GM18951 (cell line): Measurements from ENCODE around the gene ELOF1.
"Not testable (repeated sequence)": the region's sequence is repeated elsewhere in the genome, so short reads cannot be mapped to it uniquely, and the experiment has no call there.

ENCODE experiments used
- POLR2A ChIP-seq: IDR thresholded peaks from 4 replicates; pipeline ENCODE4 v1.6.1; 2011; ENCODE audit warnings: mild to moderate bottlenecking; ENCODE audit not compliant: insufficient read length, insufficient read depth; ENCODE audit errors: extremely low read depth
- in situ Hi-C: fragments of 300-500 bp; cut with MboI; formaldehyde crosslinking; loops from one replicate; pipeline ENCODE4 v1.12.0; 2022; ENCODE audit warnings: low sequenced_read_pairs, mixed read lengths, inconsistent platforms; ENCODE audit not compliant: unreplicated experiment

Gene ELOF1

DNA sequence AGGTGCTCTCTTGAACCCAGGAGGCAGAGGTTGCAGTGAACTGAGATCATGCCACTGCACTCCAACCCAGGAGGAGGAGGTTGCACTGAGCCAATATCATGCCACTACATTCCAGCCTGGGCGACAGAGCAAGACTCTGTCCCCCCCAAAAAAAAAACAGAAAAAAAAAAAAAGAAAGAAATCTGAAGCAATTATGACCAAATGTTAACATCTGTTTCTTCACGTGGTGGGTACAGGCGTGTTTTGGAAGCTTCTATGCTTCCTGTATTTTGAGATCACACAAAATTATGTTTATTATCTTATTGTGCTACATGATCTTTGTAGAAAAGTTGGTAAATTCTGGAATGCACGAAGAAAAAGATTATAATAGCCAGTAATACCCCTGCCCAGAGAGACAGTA is 21.1 kb upstream of the ELOF1 start:
- in situ Hi-C loops: no loop called here
- no peak for TF ChIP-seq POLR2A

DNA sequence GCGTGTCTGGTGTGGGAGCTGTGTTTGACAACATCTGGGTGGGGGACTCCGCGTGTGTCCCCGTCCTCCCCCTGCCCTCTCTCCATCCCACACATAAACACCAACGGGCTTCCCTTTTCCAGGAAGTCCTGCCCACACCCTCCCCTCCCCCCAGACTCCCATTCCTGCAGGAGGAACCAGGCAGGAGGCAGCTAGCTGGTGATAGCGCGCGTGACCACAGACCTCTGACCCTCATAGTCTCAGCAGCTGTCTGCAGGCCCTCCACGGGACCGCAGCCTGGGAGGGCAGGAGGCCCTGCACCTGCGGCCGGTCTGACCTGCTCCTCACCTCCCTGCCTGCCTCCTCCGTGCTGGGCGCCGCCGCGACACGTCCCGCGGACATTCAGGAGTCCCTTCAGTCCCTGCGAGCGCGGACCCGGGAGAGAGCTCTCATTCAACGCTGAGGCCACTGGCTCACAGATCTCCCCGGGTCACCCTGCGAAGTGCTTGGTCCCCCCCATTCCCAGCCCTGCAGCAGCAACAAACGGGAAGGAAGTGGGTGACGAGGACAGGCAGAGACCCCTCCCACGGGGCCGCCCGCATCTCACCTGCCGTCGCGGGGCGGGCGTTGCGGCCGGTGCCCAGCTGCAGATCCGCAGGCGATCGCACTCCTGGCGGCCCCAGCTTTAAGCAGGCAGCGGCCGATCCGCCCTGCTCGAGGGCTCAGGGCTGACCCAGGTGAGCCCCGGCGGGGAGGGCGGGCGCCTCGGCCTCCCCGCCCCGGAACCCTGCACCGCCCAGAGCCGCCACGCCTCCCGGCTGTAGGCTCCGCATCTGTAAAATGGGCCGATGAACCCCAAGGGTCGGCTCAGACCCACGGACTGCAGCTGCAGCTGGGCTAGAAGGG is 19.5 kb upstream of the ELOF1 start:
- in situ Hi-C loops: no loop called here
- TF ChIP-seq POLR2A: peak; percentile 42

DNA sequence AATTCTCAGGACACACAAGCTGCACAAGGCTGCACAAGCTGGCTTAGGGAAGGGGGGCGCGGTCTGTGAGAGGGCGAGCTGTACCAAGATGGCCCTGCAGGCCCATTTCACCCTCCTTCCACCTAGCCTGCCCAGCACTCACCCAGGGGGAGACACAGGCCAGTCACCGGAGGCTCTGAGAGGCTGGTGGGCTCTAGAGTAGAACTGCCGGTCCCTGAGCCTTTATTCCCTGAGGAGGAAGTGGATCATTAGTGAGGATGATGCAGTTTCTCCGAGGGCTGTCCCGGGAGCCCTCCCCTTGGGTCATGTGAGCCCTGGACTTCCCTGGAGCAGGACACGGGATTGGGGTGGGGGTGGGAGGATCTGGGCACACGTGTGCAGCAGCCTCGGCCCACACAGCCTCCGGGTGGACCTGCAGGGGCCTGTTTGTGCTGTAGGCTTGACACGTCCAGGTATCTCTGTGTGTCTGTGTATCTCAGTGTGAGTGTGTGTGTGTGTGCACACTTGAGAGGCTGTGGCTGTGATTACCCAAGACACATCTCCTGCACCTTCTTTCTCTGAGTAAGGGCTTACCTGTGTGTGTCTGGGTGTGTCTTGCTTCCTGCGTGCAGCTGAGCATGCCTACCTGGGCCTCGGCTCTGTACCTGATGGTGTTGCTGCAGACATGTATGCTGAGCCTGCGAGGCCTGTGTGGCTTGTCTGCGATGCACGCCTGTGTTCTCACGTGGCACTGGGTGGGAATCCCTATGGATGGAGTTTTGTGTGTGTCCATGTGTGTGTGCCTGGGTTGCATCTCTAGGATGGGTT is 18.6 kb upstream of the ELOF1 start, which contains the start of gene ACP5:
Gene ACP5, minus strand, starts transcription at position 195 of the 807 bp plus-strand sequence. CDS start 328 bp downstream, outside the sequence.
- in situ Hi-C loops: no loop called here
- no peak for TF ChIP-seq POLR2A

DNA sequence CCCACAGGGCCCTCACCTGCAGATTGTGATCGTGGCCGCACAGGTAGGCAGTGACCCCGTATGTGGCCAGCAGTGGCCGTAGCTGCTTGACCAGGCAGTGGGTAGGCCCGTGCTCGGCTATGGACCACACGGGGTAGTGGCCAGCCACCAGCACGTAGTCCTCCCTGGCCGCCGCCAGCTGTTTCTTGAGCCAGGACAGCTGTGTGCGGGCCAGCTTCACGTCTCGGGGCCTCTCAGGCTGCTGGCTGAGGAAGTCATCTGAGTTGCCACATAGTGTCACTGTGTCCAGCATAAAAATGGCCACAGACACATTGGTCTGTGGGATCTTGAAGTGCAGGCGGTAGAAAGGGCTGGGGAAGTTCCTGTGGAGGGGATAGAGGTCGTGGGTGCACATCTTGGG is 17.2 kb upstream of the ELOF1 start:
- TF ChIP-seq POLR2A: no peak
- in situ Hi-C loops: no loop called here

DNA sequence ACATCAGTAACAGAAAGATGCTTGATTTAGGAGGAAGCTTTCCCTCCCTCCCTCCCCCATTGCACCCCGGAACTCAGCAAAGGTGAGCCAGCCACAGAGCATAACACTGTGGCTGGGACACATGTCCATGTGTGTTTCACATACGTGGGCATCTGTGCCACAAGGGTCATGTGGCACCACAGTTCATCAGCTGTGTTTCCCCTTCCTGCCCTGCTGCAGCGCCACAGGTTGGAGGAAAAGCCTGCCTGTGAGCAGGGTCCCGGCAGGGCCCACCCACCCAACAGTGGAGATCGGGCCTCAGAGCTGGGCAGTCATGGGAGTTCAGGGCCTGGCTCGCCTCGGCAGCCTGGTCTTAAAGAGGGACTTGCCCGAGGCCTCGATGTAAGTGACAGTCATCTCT is 15.7 kb upstream of the ELOF1 start:
- in situ Hi-C loops: no loop called here
- no peak for TF ChIP-seq POLR2A

DNA sequence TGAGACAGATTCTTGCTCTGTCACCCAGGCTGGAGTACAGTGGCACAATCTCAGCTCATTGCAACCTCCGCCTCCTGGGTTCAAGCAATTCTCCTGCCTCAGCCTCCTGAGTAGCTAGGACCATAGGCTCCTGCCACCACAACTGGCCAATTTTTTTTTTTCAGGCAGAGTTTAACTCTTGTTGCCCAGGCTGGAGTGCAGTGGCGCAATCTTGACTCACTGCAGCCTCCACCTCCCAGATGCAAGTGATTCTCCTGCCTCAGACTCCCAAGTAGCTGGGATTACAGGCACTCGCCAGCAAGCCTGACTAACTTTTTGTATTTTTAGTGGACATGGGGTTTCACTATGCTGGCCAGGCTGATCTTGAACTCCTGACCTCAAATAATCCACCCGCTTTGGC is 14.7 kb upstream of the ELOF1 start:
- in situ Hi-C loops: not testable (repeated sequence)

DNA sequence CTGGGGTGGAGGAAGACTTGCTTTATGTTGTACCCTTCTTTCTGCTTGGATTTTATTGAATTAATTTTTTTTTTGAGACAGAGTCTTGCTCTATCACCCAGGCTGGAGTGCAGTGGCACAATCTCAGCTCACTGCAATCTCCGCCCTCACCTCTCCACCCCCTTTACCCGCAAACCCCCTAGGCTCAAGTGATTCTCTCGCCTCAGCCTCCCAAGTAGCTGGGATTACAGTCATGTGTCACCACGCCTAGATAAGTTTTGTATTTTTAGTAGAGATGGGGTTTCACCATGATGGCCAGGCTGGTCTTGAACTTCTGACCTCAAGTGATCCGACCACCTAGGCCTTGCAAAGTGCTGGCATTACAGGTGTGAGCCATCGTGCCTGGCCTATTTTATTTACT is 14.3 kb upstream of the ELOF1 start:
- in situ Hi-C loops: not testable (repeated sequence)

DNA sequence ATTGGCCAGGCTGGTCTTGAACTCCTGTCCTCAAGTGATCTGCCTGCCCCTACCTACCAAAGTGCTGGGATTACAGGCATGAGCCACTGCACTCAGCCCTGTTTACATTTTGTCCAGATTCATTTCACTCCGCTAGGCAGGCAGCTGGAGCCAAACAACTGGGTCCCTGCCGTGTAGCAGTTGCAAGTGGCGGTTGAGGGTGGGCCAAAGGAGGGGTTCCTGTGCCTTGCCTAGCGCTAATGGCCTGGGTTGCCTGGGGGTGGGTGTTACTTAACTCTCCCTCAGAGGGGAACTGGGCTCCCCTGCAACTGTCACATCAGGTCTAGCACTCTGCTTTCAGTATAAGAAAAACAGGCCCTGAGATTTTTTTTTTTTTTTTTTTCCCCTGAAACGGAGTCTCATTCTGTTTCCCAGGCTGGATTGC is 11.0 kb upstream of the ELOF1 start:
- no peak for TF ChIP-seq POLR2A
- in situ Hi-C loops: no loop called here

DNA sequence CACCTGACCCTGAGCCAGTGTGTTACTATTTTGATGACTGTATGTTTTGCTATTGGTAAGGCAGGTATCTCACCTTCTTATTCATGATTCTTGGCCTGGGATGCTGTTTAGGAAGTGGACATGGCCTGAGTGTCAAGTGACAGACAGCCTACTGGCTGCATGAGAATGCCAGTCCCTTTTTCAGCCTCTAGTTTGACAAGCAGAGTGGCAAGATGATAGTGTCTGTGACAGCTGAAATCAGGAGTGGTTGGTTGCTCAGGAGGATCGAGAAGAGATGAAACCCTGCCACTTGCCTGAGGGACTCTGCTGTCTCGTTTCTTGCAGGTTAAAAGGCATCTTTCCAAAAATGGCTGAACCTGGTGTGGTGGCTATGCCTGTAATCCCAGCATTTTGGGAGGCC is 7.1 kb upstream of the ELOF1 start:
- no peak for TF ChIP-seq POLR2A
- in situ Hi-C loops: no loop called here

DNA sequence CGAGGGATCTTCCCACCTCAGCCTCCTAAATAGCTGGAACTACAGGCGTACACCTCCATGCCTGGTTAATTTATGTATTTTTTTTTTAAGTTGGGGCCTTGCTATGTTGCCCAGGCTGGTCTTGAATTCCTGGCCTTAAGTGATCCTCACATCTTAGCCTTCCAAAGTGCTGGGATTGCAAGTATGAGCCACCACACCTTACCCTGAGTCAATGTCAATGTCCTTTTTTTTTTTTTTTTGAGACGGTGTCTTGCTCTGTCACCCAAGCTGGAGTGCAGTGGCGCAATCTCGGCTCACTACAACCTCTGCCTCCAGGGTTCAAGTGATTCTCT is 6.6 kb upstream of the ELOF1 start:
- in situ Hi-C loops: not testable (repeated sequence)

DNA sequence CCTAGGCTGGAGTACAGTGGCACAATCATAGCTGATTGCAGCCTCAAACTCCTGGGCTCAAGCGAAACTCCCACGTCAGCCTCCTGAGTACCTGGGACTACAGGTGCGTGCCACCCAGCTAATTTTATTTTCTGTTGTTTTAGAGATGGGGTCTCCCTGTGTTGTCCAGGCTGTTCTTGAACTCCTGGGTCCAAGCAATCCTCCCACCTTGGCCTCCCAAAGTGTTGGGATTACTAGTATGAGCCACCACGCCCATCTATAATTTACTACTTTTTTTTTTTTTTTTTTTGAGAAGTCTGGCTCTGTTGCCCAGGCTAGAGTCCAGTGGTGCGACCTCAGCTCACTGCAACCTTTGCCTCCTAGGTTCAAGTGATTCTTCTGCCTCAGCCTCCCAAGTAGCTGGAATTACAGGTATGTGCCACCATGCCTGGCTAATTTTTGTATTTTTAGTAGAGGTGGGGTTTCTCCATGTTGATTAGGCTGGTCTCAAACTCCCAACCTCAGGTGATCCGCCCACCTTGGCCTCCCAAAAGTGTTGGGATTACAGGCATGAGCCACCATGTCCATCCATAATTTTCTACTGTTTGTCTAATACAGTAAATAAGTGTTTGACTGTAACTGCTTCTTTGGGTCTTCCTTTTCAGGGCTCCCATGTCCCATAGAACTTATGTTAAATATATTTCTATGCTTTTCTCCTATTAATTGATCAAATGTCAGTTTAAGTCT is 5.2 kb upstream of the ELOF1 start:
- in situ Hi-C loops: not testable (repeated sequence)

DNA sequence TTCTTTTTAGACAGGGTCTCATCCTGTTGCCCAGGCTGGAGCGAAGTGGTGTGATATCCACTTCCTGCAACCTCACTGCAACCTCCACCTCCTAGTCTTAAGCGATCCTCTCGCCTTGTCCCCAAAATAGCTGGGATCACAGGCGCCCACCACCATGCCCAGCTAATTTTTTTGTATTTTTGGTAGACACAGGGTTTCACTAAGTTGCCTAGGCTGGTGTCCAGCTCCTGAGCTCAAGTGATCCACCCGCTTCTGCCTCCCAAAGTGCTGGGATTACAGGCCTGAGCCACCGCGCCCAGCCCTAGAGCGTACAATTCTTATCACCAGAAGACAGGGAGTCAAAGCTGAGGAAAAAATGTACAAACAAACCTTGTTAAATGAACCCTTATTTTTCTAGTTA is 4.5 kb upstream of the ELOF1 start:
- TF ChIP-seq POLR2A: no peak
- in situ Hi-C loops: no loop called here

DNA sequence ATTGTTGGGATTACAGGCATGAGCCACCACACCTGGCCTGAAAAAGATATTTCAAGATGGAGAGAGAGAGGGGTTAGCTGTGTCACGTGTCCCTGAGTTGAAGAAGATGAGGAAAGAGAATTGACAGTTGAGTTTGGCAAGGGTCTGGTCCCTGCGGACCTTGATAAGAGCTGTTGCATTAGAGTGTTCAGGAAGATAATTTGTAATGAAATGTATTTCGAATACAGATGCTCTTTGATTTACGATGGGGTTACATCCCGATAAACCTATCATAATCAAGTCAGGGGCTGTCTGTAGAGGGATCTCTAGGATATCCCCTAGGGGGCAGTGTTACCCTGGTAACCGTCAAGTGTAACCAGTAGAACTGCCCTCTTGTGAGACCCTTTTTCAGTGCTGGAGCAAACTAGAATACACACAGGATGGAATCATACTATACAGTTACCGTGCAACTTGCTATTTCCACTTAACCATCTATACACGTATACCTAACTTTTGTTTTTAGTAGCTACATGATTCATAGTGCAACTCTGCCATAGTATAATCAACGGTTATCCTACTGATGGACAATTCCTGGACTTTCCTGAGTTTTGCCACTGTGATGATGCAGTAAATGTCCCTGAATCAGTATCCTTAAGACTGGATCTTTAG is 1.5 kb upstream of the ELOF1 start:
- TF ChIP-seq POLR2A: peak; percentile 15
- in situ Hi-C loops: no loop called here

DNA sequence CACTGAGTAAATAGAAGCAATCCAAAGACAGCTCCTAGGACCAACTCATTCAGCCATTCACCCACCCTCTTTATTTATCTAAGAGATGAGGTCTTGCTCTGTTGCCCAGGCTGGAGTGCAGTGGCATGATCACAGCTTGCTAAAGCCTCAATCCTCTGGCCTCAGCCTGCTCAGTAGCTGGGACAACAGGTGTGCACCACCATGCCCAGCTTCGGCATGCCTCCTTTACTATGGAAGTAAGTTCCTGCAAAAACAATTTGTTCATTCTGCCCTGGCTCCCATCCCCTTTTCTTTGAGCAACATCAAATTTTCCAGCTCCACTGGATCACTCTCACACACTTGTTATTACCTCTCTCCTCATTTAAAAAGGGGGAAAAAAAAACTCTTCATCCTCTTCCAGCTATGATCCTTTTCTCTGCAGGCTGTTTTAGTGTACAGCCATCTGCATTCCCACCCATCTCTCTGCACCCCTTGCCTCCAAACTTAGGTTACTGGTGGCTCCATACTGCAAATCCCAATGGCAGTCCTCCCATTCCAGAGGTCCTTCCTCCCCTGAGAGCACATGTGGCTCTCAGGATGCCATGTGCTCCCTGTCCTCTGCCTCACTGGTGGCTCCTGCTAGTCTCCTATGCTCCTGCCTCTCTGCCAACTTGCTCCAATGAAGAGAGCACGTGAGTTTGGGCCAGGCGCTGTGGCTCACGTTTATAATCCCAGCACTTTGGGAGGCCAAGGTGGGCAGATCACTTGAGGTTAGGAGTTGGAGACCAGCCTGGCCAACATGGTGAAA is 2.2 kb downstream of the ELOF1 start:
- TF ChIP-seq POLR2A: no peak
- in situ Hi-C loops: no loop called here
